GM12801 (cell line): ENCODE results near the gene ABCC11.

Experiments used
- CTCF ChIP-seq: IDR thresholded peaks from one replicate; pipeline ENCODE4 v1.5.1; 2011; ENCODE audit warnings: control low read depth; ENCODE audit not compliant: insufficient read length; ENCODE audit errors: extremely low read depth

Gene ABCC11

GRCh38 chr16:48146131-48146530, 101.2 kb downstream of the ABCC11 start:
- TF ChIP-seq CTCF = no peak

- no peak for TF ChIP-seq CTCF
These were observed 103.4 kb downstream of the ABCC11 start for GRCh38 chr16:48143812-48144368.

DNA sequence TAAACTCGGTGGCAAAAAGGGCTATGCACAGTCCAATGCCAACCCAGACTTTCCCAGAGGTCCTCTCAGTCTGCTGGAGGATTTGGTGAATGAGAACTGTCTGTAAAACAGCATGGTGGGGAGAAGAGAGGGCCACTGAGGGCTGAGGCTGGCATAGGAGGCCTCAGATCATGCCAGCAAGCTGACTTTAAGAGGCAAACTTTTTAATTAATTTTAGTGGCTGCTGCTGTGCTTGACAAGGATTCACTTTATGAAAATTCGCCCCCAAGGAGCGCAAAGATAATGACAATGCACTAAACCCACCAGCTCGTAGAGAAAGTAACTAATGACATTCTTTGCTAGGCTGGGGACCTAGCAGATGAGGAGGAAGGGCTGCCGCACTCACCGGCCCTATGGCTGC, 106.5 kb downstream of the ABCC11 start:
- TF ChIP-seq CTCF = no peak

DNA sequence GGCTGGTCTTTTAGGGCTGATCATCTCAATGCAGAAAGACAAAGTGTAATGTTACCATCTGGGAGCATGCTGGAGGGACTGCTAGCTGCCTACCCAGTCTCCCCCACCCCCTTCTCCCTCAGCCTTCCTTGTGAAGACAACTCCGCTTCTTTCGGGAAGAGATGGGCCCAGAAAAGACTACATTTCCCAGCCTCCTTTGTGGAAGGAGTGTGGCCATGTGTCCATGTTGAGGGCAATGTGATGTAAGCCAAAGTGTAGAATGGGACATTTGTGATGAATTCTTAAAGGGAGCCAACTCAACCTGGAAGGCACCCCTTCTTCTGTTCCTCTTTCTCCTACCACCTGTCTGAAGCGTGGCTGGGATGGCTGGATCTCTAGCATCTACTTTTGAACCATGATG, 107.8 kb downstream of the ABCC11 start:
- no peak for TF ChIP-seq CTCF

DNA sequence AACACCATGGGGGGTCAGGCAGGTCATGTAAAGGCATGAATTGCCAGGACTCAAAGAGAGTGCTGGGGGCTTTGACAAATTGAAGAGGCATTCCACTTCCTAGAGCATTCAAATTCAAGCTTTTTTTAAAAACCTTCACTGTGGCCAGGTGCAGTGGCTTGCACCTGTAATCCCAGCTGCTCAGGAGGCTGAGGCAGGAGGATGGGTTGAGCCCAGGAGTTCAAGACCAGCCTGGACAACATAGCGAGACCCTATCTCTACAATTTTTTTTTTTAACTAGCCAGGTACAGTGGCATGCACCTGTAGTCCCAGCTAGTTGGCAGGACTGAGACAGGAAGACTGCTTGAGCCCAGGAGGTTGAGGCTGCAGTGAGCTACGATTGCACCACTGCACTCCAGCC, 108.8 kb downstream of the ABCC11 start:
- no peak for TF ChIP-seq CTCF

- TF ChIP-seq CTCF = no peak
These were observed 109.5 kb downstream of the ABCC11 start for GRCh38 chr16:48137822-48138221.

DNA sequence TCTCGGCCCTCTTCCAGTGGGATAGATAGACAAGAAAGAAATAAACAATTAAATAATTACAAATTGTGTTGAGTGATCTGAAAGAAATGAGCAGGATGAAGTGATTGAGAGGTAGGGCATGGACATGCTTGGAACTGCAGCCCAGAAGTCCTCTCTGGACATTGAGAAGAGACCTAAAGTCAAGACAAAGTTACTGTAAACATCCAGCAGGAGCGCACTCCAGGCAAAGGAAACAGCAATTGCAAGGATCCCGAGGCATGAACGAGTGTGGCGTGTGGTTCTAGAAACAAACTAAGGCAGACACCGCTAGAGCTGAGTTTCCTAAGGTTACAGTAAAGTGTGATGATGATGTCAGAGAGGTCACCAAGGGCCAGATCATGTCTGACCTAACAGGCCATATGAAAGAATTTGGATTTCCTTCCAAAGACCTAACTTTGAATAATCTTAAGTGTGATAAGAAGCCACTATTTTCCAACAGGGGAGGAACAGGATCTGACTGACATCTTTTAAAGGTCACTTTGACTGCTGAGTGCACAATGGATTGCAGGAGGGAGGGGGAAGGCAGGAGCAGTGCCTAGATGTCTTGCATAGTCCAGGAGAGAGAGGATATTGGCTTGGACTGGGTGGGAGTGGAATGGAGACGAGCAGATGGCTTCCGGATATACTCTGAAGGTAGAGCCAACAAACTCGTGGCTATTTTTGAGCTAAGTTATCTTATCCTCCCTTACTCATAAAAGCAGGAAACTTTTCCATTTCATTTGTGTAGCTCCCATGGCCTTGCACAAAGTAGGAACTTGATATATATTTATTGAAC, 110.6 kb downstream of the ABCC11 start:
- no peak for TF ChIP-seq CTCF
